AG09309 (cell line): ENCODE results near the gene XPO4.
A peak's percentile ranks its signal among the peaks of the same experiment; 100 is the strongest.

Experiments
- DNase-seq: peaks from one replicate; pipeline ENCODE4 v3.0.0-alpha.2; 2010; ENCODE audit warnings: low read depth
- H3K4me3 ChIP-seq: 2 replicates; pipeline ENCODE4 v1.5.1; 2011; ENCODE audit warnings: mild to moderate bottlenecking, low read depth, low read length, moderate library complexity; ENCODE audit not compliant: control insufficient read depth
- TF ChIP-seq, protein P1 (sequence below): IDR thresholded peaks from 2 replicates; pipeline ENCODE4 v1.5.1; 2011; ENCODE audit warnings: mild to moderate bottlenecking, low read depth, low read length, inconsistent platforms; ENCODE audit not compliant: insufficient read depth, control insufficient read depth; ENCODE audit errors: missing control alignments

Gene XPO4

DNA sequence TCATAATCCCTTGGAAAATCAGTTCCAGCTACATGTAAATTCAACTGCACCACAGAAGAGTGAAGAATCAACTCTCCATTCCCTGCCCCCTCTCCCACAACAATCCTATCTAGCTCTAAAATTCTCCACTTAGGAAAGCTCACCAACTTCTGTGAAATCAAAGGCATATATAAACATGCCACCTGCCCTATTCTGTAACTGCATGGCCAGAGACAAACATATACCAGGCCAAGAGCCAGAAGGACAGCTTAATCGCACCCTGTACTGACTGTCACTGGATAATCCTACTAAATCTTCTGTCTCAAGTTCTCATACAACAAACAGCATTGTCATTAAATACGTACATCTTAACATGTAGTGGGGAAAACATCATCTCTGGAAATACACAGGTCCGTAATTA is 70.6 kb downstream of the XPO4 start:
- TF ChIP-seq, protein P1, sequence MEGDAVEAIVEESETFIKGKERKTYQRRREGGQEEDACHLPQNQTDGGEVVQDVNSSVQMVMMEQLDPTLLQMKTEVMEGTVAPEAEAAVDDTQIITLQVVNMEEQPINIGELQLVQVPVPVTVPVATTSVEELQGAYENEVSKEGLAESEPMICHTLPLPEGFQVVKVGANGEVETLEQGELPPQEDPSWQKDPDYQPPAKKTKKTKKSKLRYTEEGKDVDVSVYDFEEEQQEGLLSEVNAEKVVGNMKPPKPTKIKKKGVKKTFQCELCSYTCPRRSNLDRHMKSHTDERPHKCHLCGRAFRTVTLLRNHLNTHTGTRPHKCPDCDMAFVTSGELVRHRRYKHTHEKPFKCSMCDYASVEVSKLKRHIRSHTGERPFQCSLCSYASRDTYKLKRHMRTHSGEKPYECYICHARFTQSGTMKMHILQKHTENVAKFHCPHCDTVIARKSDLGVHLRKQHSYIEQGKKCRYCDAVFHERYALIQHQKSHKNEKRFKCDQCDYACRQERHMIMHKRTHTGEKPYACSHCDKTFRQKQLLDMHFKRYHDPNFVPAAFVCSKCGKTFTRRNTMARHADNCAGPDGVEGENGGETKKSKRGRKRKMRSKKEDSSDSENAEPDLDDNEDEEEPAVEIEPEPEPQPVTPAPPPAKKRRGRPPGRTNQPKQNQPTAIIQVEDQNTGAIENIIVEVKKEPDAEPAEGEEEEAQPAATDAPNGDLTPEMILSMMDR, result no peak
- H3K4me3 ChIP-seq, result no peak overlapping the region

DNA sequence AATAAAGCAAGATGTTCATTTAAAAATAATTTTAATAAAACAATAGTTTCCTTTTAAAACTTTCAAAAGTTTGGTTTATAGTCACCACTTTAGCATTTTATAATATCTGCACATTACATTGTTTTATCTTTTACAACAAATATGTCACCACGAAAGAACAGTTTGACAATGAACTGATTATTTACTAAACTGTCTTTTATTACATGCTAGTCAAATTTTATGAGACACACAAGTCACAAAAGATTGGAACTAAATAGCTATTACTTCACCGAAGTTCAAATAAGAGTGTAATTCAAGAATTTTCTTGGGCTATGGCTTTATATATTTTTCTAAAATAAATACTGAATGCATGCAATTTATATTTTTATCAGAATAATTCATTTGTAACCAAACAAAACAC is 71.3 kb downstream of the XPO4 start:
- no peak overlapping the region for H3K4me3 ChIP-seq
- TF ChIP-seq, protein P1, result no peak
- DNase-seq, result no peak

More for the DNA sequence above, 70.6 kb downstream of the XPO4 start:
- DNase-seq, result no peak

DNA sequence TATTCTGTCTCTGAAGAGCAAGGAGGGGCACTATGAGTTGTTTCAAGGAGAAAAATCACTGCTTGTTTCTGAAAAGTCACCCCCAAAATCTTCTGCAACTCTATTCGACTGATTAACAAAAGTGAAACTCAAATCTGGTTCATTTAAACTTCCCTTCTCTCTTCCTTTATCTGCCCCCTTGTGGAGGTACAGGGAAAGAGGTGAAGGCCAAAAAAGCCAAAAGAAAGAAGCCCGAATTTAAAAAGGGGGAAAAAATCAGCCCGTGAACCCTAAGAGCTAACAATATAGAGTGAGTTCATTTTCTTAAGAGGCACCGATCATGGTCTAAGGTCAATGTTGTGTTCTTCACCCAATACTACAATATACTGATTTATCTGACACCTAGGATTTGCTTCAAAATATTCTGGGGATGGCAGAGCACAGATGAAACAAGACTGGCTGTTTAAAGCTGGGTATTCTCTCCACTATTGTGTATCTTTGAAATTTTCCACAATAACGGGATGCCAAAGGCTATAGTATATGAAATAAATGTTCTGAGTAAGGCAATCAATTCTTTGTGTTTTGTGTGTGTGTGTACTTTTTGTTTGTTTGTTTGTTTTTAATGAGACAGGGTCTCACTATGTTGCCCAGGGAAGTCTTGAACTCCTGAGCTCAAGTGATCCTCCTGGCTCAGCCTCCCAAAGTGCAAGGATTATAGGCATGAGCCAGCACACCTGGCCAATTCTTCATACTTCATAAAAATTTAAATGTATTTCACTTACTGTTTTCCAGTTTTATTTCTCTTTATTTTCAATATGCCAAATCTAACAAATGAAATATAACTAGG is 73.8 kb downstream of the XPO4 start:
- DNase-seq, result peak; percentile 34
- TF ChIP-seq, protein P1, result peak; percentile 78
- no peak overlapping the region for H3K4me3 ChIP-seq

DNA sequence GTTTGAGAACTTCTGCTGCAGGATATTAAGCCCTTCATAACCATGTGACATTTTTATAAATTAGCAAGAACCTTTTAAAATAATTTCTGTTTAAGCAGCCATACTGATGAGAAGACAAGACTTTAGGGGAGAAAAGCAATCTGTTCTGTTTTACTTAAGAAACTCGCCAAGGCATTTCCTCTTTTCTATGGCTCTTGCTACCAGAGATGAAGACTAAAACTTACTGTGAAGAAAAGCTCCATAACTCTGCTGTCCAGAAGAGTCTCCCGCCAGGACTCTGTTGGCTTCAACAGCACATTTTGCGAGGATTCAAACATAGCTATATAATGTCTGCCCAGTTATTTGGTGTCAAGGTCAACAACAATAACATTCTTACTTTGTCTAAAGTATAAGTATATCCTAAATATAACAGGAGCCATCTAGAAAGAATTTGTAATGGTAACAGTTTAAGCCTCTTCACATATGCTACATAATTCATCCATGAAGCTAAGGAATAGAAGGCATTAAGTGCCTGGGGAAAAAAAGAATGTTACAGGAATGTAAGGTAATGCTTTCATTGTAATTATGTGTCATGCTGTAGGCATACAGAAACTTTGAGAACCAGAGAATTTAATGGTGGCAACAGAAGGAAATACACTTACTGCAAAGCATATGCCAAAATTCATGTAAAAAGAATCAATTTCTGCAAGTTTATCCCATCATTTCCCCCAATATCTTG is 75.5 kb downstream of the XPO4 start:
- DNase-seq, result no peak
- TF ChIP-seq, protein P1, result no peak
- H3K4me3 ChIP-seq, result no peak overlapping the region

DNA sequence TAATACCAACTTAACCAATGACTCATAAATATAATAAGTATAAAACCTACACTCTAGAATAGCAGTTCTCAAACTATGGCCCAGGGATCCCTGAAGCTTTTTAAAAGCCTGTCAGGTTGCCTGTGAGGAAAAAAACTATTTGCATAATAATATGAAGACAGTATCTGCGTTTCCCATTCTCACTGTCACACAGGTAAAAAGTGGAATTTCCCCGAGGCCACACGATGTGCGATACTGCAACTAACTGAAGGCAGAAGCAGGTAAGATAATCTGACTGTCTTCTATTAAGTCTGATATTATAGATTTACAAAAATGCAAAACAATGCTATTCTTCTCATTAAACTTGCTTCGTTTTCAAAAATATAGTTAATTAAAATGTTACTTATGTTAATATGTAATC is 76.2 kb downstream of the XPO4 start:
- DNase-seq, result no peak
- TF ChIP-seq, protein P1, result no peak
- no peak overlapping the region for H3K4me3 ChIP-seq

DNA sequence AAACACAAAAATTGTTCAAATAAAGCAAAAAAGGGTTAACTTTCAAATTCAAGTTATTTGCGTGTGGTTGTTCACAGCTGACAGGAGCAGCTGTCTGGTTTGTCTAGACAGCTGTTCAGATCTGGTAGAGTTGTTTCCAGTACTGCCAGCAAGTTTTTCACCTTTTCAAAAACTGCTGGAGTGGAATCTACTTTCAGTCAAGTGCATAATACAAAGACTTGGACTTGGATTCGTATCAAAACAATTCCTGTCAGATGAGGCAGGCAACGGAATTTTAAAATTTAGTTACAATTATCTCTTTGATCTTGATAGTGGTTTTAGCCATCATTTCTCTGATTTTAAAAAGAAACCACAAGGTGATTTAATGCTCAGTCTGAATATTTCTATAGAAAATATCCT is 77.1 kb downstream of the XPO4 start:
- H3K4me3 ChIP-seq, result no peak overlapping the region
- TF ChIP-seq, protein P1, result no peak
- no peak for DNase-seq
